ENCODE data around the gene DHDDS.
A peak's percentile ranks its signal among the peaks of the same experiment; 100 is the strongest.

DHDDS gene

GRCh38 chr1:26417111-26417759, 14.9 kb upstream of the DHDDS start:
- no peak overlapping the region for H3K4me3 ChIP-seq (replicated peaks in 1 of 2; ENCODE audit: low read depth in 2 of 2, low read length in 2 of 2)
- peak; percentile 98 for TF ChIP-seq CTCF (IDR thresholded peaks at IDR 0.05; ENCODE audit: low read depth, low read length)
- DNase-seq (ENCODE audit: low read depth in 2 of 2): peak; percentile 73 to 75

DNA sequence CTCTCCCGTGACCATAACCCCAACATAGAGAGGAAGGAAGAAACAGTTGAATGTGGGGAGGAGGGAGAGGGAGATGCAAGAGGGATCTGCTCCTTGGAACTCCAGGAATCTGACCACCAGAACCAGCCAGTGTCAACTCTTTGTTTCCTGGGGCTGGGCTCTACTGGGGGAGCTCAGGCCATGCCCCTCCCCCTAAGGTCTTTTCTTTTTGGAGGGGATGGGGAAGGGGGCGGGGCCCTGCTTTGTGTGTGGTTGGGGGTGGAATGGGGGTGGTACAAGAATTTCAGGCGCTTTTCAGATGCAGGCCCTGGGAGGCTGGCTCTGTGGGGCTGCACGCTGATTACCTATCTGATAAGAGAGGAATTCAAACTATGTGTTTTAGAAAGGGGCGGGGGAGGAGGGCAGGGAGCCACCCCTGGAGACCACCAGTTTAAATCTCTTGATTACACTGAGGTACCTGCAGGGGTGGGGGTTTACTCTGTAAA, 13.2 kb upstream of the DHDDS start:
- DNase-seq (ENCODE audit: low read depth in 2 of 2): no peak
- TF ChIP-seq CTCF (IDR thresholded peaks at IDR 0.05; ENCODE audit: low read depth, low read length): no peak
- H3K4me3 ChIP-seq (replicated peaks in 1 of 2; ENCODE audit: low read depth in 2 of 2, low read length in 2 of 2): no peak overlapping the region

GRCh38 chr1:26419494-26419893, 12.6 kb upstream of the DHDDS start:
- TF ChIP-seq CTCF (IDR thresholded peaks at IDR 0.05; ENCODE audit: low read depth, low read length): no peak
- DNase-seq (ENCODE audit: low read depth in 2 of 2): no peak
- no peak overlapping the region for H3K4me3 ChIP-seq (replicated peaks in 1 of 2; ENCODE audit: low read depth in 2 of 2, low read length in 2 of 2)

DNA sequence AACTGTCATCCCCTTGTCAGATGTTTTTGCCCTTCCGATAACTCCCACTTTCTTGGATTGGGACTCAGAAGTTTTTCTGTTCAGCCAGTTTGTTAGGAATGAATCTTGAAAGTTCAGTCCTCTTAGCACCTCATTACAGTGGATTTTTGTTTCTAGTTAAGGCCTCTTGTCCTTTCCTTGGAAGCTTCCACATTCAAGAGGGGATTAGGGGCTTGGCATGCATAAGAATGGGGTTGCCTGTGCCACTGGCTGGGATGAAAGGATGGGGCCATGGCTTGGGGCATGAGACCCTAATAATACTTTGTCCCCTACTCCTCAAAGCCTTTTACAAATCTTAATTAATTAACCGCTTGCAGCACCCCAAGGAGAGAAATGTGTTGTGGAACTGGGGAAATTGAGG, 2.4 kb upstream of the DHDDS start:
- H3K4me3 ChIP-seq (replicated peaks in 1 of 2; ENCODE audit: low read depth in 2 of 2, low read length in 2 of 2): no peak overlapping the region
- no peak for DNase-seq (ENCODE audit: low read depth in 2 of 2)
- TF ChIP-seq CTCF (IDR thresholded peaks at IDR 0.05; ENCODE audit: low read depth, low read length): no peak

GRCh38 chr1:26432793-26433192, 672 bp downstream of the DHDDS start:
- H3K4me3 ChIP-seq (replicated peaks in 1 of 2; ENCODE audit: low read depth in 2 of 2, low read length in 2 of 2): peak overlapping the region; percentile 71 to 92
- no peak for DNase-seq (ENCODE audit: low read depth in 2 of 2)
- TF ChIP-seq CTCF (IDR thresholded peaks at IDR 0.05; ENCODE audit: low read depth, low read length): no peak

GRCh38 chr1:26434161-26434752, 2.1 kb downstream of the DHDDS start:
- no peak overlapping the region for H3K4me3 ChIP-seq (replicated peaks in 1 of 2; ENCODE audit: low read depth in 2 of 2, low read length in 2 of 2)
- DNase-seq (ENCODE audit: low read depth in 2 of 2): peak in 1 of 2 donors; percentile 16
- TF ChIP-seq CTCF (IDR thresholded peaks at IDR 0.05; ENCODE audit: low read depth, low read length): no peak
